HepG2 (cell line): ENCODE results near the gene C19orf73. TPM values are rescaled to one million over a fixed set of nuclear protein-coding genes. Genes with fewer than 3 reads are reported as not detected.

Experiments used
- ATAC-seq: fragments of 200-7000 bp; cut with Tn5 transposase; 3 replicates; pipeline ENCODE4 v1.9.1; 2020; ENCODE audit warnings: mild to moderate bottlenecking, moderate library complexity
- BruUV-seq: library from RNA; stranded (reverse); fragments of 400-500 nt; replicated peaks from 2 replicates; lab custom pipeline; 2021; lab: Mats Ljungman, UMichigan
- CTCF ChIA-PET: fragments of 300-600 bp; formaldehyde crosslinking; extraction: SDS; loops from one replicate; lab custom pipeline; 2021; ENCODE audit warnings: low total read pairs, inconsistent platforms, low intra/inter-chr PET ratio; lab: Yijun Ruan, JAX
- POLR2A ChIA-PET: fragments of 350-600 bp; sonication (Branson Sonifier 250); formaldehyde crosslinking; loops from one replicate; lab custom pipeline; 2020; ENCODE audit warnings: antibody characterized with exemption, inconsistent platforms; lab: Yijun Ruan, JAX
- DNase-seq: peaks from one replicate; pipeline ENCODE4 v3.0.0-alpha.2; 2015; ENCODE audit warnings: low spot score
- FAIRE-seq: peaks from 3 replicates; lab custom pipeline; 2011; peaks lifted over from hg19 to GRCh38; lab: Jason Lieb, UNC
- H2AFZ ChIP-seq: one replicate; pipeline ENCODE4 v1.6.1; 2011; ENCODE audit warnings: low read length, inconsistent platforms
- H3K27ac ChIP-seq: fragments of 300-600 bp; 3 replicates; pipeline ENCODE4 v1.8.0; 2011; ENCODE audit warnings: mixed run types, mild to moderate bottlenecking, mixed read lengths, low read length, inconsistent platforms; ENCODE audit not compliant: insufficient read depth; ENCODE audit errors: extremely low read length
- H3K27me3 ChIP-seq, 2 experiments: fragments of 200-600 bp in 1 of 2; 2 replicates in 1 of 2; 3 replicates in 1 of 2; pipeline versions ENCODE4 v1.6.0 to v1.8.0; 2011; ENCODE audit warnings: low read length in 2 of 2, mild to moderate bottlenecking in 2 of 2, moderate library complexity in 2 of 2, inconsistent platforms in 1 of 2; ENCODE audit not compliant: insufficient read depth in 2 of 2, control insufficient read depth in 1 of 2
- H3K36me3 ChIP-seq, 2 experiments: fragments of 200-600 bp in 1 of 2; replicated peaks in 1 of 2; 2 replicates in 1 of 2; 3 replicates in 1 of 2; pipeline versions ENCODE4 v1.5.1 to v1.8.0; 2011; ENCODE audit warnings: low read length in 2 of 2, inconsistent platforms in 1 of 2; ENCODE audit not compliant: insufficient read depth in 2 of 2, control insufficient read depth in 1 of 2
- H3K4me1 ChIP-seq: 2 replicates; pipeline ENCODE4 v1.5.1; 2012; ENCODE audit warnings: low read length, inconsistent platforms; ENCODE audit not compliant: insufficient read depth
- H3K4me2 ChIP-seq: 2 replicates; pipeline ENCODE4 v1.6.0; 2011; ENCODE audit warnings: low read depth, low read length, inconsistent platforms
- H3K4me3 ChIP-seq, 3 experiments: fragments of 200-600 bp in 1 of 3; sonication (generic), shearing (Covaris generic) in 1 of 3; replicated peaks in 1 of 3; 2 replicates each; pipeline ENCODE4 v1.5.1; 2011 to 2016; ENCODE audit warnings: low read length in 3 of 3, inconsistent platforms in 2 of 3, low read depth in 2 of 3, mild to moderate bottlenecking in 2 of 3, control low read depth in 1 of 3, mixed read lengths in 1 of 3; ENCODE audit not compliant: insufficient read depth in 1 of 3
- H3K79me2 ChIP-seq: one replicate; pipeline ENCODE4 v1.6.1; 2011; ENCODE audit warnings: low read length, inconsistent platforms; ENCODE audit not compliant: insufficient read depth
- H3K9ac ChIP-seq: 2 replicates; pipeline ENCODE4 v1.6.0; 2011; ENCODE audit warnings: mild to moderate bottlenecking, low read depth, low read length, inconsistent platforms; ENCODE audit not compliant: insufficient read depth
- H3K9me3 ChIP-seq: 2 replicates; pipeline ENCODE4 v1.5.1; 2012; ENCODE audit warnings: mild to moderate bottlenecking, low read length
- H4K20me1 ChIP-seq: 2 replicates; pipeline ENCODE4 v1.6.0; 2011; ENCODE audit warnings: inconsistent platforms, mild to moderate bottlenecking, low read length, moderate library complexity; ENCODE audit not compliant: insufficient read depth
- ARID2 ChIP-seq: sonication (generic); formaldehyde crosslinking; IDR thresholded peaks from 2 replicates; pipeline ENCODE4 v1.8.1; 2022; ENCODE audit warnings: mild to moderate bottlenecking, missing genetic modification reagents, borderline replicate concordance
- CBX2 ChIP-seq, 2 experiments: fragments of 200-600 bp in 1 of 2; sonication (generic); formaldehyde crosslinking in 1 of 2; IDR thresholded peaks; 2 replicates each; pipeline versions ENCODE4 v1.7.0 to v1.8.1; 2018 to 2022; ENCODE audit warnings: low read depth in 2 of 2, low read length in 1 of 2, mild to moderate bottlenecking in 1 of 2, missing genetic modification reagents in 1 of 2
- GATAD2A ChIP-seq: IDR thresholded peaks from 2 replicates; pipeline ENCODE4 v1.6.1; 2016
- MXI1 ChIP-seq: IDR thresholded peaks from 3 replicates; pipeline ENCODE4 v1.6.1; 2012; ENCODE audit warnings: low read depth, low read length, inconsistent platforms, borderline replicate concordance
- POLR2AphosphoS5 ChIP-seq: IDR thresholded peaks from 2 replicates; pipeline ENCODE4 v1.6.1; 2012; ENCODE audit warnings: low read depth, low read length
- SIX1 ChIP-seq: sonication (generic); formaldehyde crosslinking; IDR thresholded peaks from 2 replicates; pipeline ENCODE4 v1.4.0; 2020; ENCODE audit warnings: missing genetic modification reagents, borderline replicate concordance
- SP1 ChIP-seq, 2 experiments: fragments of 450-650 bp in 1 of 2; sonication (generic) in 1 of 2; formaldehyde crosslinking in 1 of 2; IDR thresholded peaks; 2 replicates each; pipeline versions ENCODE4 v1.4.0 to v1.6.1; 2016 to 2020; ENCODE audit warnings: missing genetic modification reagents in 1 of 2
- TEAD2 ChIP-seq: sonication (generic); formaldehyde crosslinking; IDR thresholded peaks from 2 replicates; pipeline ENCODE4 v1.9.0; 2021; ENCODE audit warnings: missing genetic modification reagents
- U2AF2 ChIP-seq: fragments of 200-400 bp; formaldehyde crosslinking; IDR thresholded peaks from 2 replicates; pipeline ENCODE4 v1.6.1; 2017; ENCODE audit warnings: low read depth, mild to moderate bottlenecking, low read length
- ZFP36L1 ChIP-seq: sonication (generic); formaldehyde crosslinking; IDR thresholded peaks from 2 replicates; pipeline ENCODE4 v1.8.0; 2022; ENCODE audit warnings: mild to moderate bottlenecking, missing genetic modification reagents, moderate library complexity
- ZFP41 ChIP-seq: sonication (generic); formaldehyde crosslinking; IDR thresholded peaks from 2 replicates; pipeline ENCODE4 v1.4.0; 2020; ENCODE audit warnings: mild to moderate bottlenecking, missing genetic modification reagents, borderline replicate concordance
- ZNF207 ChIP-seq: fragments of 450-650 bp; IDR thresholded peaks from 2 replicates; pipeline ENCODE4 v1.6.1; 2016; ENCODE audit warnings: antibody characterized with exemption, borderline replicate concordance
- ZNF281 ChIP-seq: sonication (generic); formaldehyde crosslinking; IDR thresholded peaks from 2 replicates; pipeline ENCODE4 v1.4.0; 2020; ENCODE audit warnings: missing genetic modification reagents, borderline replicate concordance
- ZNF691 ChIP-seq: sonication (generic); formaldehyde crosslinking; IDR thresholded peaks from 2 replicates; pipeline ENCODE4 v1.4.0; 2020; ENCODE audit warnings: missing genetic modification reagents, low read depth, mild to moderate bottlenecking, borderline replicate concordance
- WGBS: methylation state at CpG from one replicate; pipeline ENCODE4 v1.1.6; 2017; ENCODE audit warnings: low lambda C conversion rate; 5-methylcytosine and 5-hydroxymethylcytosine counted together
- in situ Hi-C: cut with HindIII; loops from 2 replicates; pipeline ENCODE4 v1.10.0; 2017; ENCODE audit warnings: low pct_unique_long_range_greater_than_20kb; ENCODE audit not compliant: extremely low pct_ligation_motif_present
- intact Hi-C: fragments of 100-400 bp; cut with micrococcal nuclease; formaldehyde crosslinking; loops from one replicate; pipeline ENCODE4 v1.10.0; 2022; ENCODE audit not compliant: unreplicated experiment
- polyA plus RNA-seq, 8 experiments: library from polyadenylated mRNA; depleted of rRNA in 3 of 8; stranded (reverse) in 7 of 8; unstranded in 1 of 8; fragments of >200 nt; fragmentation: Illumina TruSeq in 4 of 8; extraction: Trizol in 4 of 8; gene quantifications; 2 replicates each; pipeline versions ENCODE4 v1.2.1 to v1.2.3, GENCODE V29; 2011 to 2016; ENCODE audit warnings: low read depth in 4 of 8, missing spikeins in 1 of 8, mixed read lengths in 1 of 8; ENCODE audit not compliant: insufficient read depth in 1 of 8
- total RNA-seq, 5 experiments: library from RNA; depleted of rRNA; stranded (reverse); fragments of >200 nt; fragmentation: Illumina TruSeq; extraction: Trizol; gene quantifications; 2 replicates each; pipeline ENCODE4 v1.2.3, GENCODE V29; 2016; ENCODE audit warnings: low read depth in 1 of 5

Gene C19orf73
- total and polyA plus RNA-seq, 2 of the 13 experiments (the other 11 are each of a cell fraction or from before 2014, with no cell fraction given) = 1.4 to 1.5 TPM

GRCh38 chr19:49155005-49155819 lies 36.3 kb upstream of the C19orf73 start, which contains the start of gene HRC:
HRC (minus strand) TSS chr19:49155396; CDS start chr19:49155237, 159 bp downstream.
- peak; percentile 47 for DNase-seq
- ChIA-PET POLR2A (interaction anchor here (0.7 to 1.8 kb wide), 6 partner anchors 10 to 162 kb away, joined by 3 to 9 read pairs (median 4); partner anchors contain the start of genes LIN7B and RUVBL2), CTCF (no interaction called here)
- peak; percentile 53 for ATAC-seq
- Histone ChIP-seq H4K20me1 (no peaks in the 10 kb centered on the region), H3K4me1 (peaks cover 60% of the 10 kb centered on the region), H3K27me3 (no peaks in the 10 kb centered on the region; a peak in 2 of 5 replicates), H3K27ac (peak within 1 kb of the TSS; percentile 44), H2AFZ (no peak within 1 kb of the TSS), H3K79me2 (no peaks in the 10 kb centered on the region), H3K9me3 (no peaks in the 10 kb centered on the region), H3K4me2 (peak within 1 kb of the TSS; percentile 59), H3K36me3 (no peaks in the 10 kb centered on the region), H3K4me3 (peak within 1 kb of the TSS; percentile 16 to 64 (median 36); a peak in 5 of 6 replicates), H3K9ac (peak within 1 kb of the TSS; percentile 47; the same call in 1 of the 2 replicates)
- no peak for FAIRE-seq
- in situ Hi-C loops = loop anchor here (5.0 kb wide), 1 partner anchor 42 kb away; no protein-coding TSS in a partner anchor
- TSS peak; percentile 77 for BruUV-seq
- 8% methylated on average over 14 of the region's 19 CpGs for WGBS
- intact Hi-C loops = loop anchor here (10.0 kb wide), 1 partner anchor 50 kb away; no protein-coding TSS in a partner anchor
- TF ChIP-seq SIX1 (CRISPR knock-in tag) (no peak), ZNF281 (CRISPR knock-in tag) (peak; percentile 57; the same call in 1 of the 2 replicates), GATAD2A (CRISPR knock-in tag) (peak; percentile 33; the same call in 1 of the 2 replicates), ZNF207 (no peak), CBX2 (IDR thresholded peaks at IDR 0.05; ENCODE audit: low read depth, low read length) (no peak), CBX2 (CRISPR knock-in tag; IDR thresholded peaks at IDR 0.05; ENCODE audit: low read depth) (no peak), ARID2 (no peak), ZNF691 (CRISPR knock-in tag) (0 out of 2 replicates have a peak, but pooled peaks have one; percentile 42), ZFP36L1 (CRISPR knock-in tag) (no peak), U2AF2 (no peak), SP1 (IDR thresholded peaks at IDR 0.05) (no peak), SP1 (CRISPR knock-in tag; IDR thresholded peaks at IDR 0.05) (no peak), MXI1 (peak; percentile 47; the same call in 1 of the 3 replicates), POLR2AphosphoS5 (no peak), TEAD2 (CRISPR knock-in tag) (no peak), ZFP41 (no peak)
